ENCODE results near the gene JADE1. TPM values are rescaled to one million over a fixed set of nuclear protein-coding genes. Genes with fewer than 3 reads are reported as not detected.

The JADE1 gene
- total and polyA plus RNA-seq, 8 donors = 21.9 to 92.1 (median 35.3) TPM

- 72 to 73% methylated on average over 2 of the region's 2 CpGs for WGBS, 2 donors
- Histone ChIP-seq H3K4me1 (no peaks in the 10 kb centered on the region), H3K9me3 (no peaks in the 10 kb centered on the region), H3K27ac (no peak overlapping the region), H3K36me3 (peaks cover 0 to 62% (median 39%) of the 10 kb centered on the region in 3 donors), H3K4me3 (no peak overlapping the region), H3K27me3 (no peaks in the 10 kb centered on the region)
- FAIRE-seq (no peak), ATAC-seq (no peak), DNase-seq (no peak)
- TF ChIP-seq, protein P1, sequence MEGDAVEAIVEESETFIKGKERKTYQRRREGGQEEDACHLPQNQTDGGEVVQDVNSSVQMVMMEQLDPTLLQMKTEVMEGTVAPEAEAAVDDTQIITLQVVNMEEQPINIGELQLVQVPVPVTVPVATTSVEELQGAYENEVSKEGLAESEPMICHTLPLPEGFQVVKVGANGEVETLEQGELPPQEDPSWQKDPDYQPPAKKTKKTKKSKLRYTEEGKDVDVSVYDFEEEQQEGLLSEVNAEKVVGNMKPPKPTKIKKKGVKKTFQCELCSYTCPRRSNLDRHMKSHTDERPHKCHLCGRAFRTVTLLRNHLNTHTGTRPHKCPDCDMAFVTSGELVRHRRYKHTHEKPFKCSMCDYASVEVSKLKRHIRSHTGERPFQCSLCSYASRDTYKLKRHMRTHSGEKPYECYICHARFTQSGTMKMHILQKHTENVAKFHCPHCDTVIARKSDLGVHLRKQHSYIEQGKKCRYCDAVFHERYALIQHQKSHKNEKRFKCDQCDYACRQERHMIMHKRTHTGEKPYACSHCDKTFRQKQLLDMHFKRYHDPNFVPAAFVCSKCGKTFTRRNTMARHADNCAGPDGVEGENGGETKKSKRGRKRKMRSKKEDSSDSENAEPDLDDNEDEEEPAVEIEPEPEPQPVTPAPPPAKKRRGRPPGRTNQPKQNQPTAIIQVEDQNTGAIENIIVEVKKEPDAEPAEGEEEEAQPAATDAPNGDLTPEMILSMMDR (IDR thresholded peaks at IDR 0.05) = no peak
- intact Hi-C loops (cut with DNase I) = loop anchor here in 2 of 3 donors (10.0 kb wide), 2 partner anchors 300 to 410 kb away; no protein-coding TSS in a partner anchor
These were observed 55.6 kb downstream of the JADE1 start for GRCh38 chr4:128865132-128865531.

DNA sequence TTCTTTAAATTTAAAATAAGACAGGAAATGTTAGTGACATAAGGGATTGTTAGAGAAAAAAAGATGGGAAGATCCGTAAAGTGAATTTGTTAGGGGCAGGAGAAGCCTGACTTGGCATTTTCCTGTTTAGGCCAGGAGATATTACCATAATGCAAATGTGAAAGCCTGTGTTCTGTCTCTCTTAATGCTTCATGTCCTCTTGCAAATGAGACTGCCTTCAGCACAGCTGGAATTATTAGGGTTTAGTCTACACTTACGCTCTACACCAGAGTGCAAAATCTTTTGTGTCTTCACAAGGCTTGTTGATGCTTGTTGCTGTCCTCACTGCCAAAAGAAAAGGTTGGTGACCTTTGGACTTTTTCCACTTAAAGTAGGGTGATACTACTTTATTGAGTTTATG is 56.8 kb downstream of the JADE1 start:
- TF ChIP-seq, protein P1 (IDR thresholded peaks at IDR 0.05) = no peak
- no peak for FAIRE-seq
- ATAC-seq = no peak
- peaks cover 0 to 63% (median 38%) of the 10 kb centered on the region in 3 donors for H3K36me3 ChIP-seq
- H3K27me3 ChIP-seq = no peaks in the 10 kb centered on the region
- no peak overlapping the region for H3K4me3 ChIP-seq
- H3K27ac ChIP-seq = no peak overlapping the region
- WGBS, 2 donors = 94 to 97% methylated on average over 2 of the region's 2 CpGs
- H3K9me3 ChIP-seq = no peaks in the 10 kb centered on the region
- no peak for DNase-seq
- no peaks in the 10 kb centered on the region for H3K4me1 ChIP-seq
- intact Hi-C loops (cut with DNase I) = loop anchor here in 2 of 3 donors (10.0 kb wide), 2 partner anchors 301 to 411 kb away; no protein-coding TSS in a partner anchor

DNA sequence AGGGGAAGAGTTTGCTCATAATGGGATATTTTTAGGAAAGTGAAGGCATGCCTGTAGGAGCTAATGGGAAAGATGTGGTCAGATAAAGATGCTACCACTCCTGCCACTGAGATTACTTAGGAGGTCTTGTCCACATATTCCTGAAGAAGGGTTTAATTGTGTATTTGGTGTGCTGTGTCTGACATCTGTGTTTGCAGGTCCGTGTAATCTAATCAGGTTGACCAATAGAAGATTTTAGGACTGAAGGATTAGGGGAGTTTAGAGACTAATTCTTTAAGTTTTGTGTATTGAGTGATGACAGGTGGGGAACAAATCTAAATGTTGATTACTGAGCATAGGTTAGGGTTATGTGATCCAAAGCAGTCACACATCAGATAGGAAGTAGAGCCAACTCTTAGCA is 57.2 kb downstream of the JADE1 start:
- Histone ChIP-seq H3K36me3 (peaks cover 0 to 63% (median 37%) of the 10 kb centered on the region in 3 donors), H3K27ac (no peak overlapping the region), H3K4me3 (no peak overlapping the region), H3K4me1 (no peaks in the 10 kb centered on the region), H3K27me3 (no peaks in the 10 kb centered on the region), H3K9me3 (no peaks in the 10 kb centered on the region)
- FAIRE-seq (no peak), ATAC-seq (no peak), DNase-seq (no peak)
- intact Hi-C loops (cut with DNase I) = loop anchor here in 2 of 3 donors (10.0 kb wide), 2 partner anchors 302 to 412 kb away; no protein-coding TSS in a partner anchor
- TF ChIP-seq, protein P1 (IDR thresholded peaks at IDR 0.05) = no peak
- 44 to 47% methylated on average over 1 of the region's 1 CpG for WGBS, 2 donors

- TF ChIP-seq, protein P1 (IDR thresholded peaks at IDR 0.05) = no peak
- H3K27me3 ChIP-seq = no peaks in the 10 kb centered on the region
- no peaks in the 10 kb centered on the region for H3K9me3 ChIP-seq
- H3K4me1 ChIP-seq = no peaks in the 10 kb centered on the region
- no peak for DNase-seq
- peaks cover 0 to 59% (median 29%) of the 10 kb centered on the region in 3 donors for H3K36me3 ChIP-seq
- intact Hi-C loops (cut with DNase I) = loop anchor here in 2 of 3 donors (10.0 kb wide), 2 partner anchors 304 to 414 kb away; no protein-coding TSS in a partner anchor
- FAIRE-seq = no peak
- WGBS, 2 donors = 84 to 91% methylated on average over 3 of the region's 3 CpGs
- ATAC-seq = no peak
- H3K4me3 ChIP-seq = no peak overlapping the region
- H3K27ac ChIP-seq = no peak overlapping the region
These were observed 59.3 kb downstream of the JADE1 start for GRCh38 chr4:128868758-128869157.

DNA sequence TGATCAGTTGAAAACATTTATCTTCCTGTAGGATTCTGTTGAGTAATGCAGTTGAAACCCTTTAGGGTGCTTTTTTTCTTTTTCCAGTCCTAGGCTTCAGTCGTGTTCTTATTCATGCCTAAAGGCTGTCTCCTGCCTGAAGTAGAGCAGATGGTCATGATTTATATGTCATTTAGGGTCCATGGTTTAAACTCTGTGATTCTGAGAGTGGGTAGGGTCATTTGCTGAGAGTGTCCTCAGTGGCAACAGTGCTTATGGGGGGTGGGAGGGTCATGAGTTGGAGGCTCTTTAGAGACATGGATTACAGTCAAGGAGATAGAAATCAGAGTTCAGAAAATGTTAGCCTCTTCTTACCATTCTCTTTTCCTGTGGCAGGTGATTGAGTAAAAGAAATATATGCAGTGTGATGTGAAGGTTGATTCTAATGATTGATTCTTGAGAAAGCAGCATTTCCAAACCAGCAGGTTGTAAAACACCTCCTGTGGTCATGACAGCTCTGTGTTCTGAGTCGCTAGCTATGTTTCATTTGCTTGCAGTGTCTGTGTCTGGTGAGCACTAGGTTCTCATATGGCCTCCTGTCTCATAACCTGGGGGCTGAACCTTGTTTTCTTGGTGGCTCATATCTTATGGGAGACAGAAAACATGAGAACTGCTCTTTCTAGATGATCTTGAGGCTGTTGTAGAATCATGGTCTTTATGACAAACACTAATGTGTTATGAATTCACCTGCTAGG is 60.4 kb downstream of the JADE1 start:
- TF ChIP-seq, protein P1 (IDR thresholded peaks at IDR 0.05) = no peak
- Histone ChIP-seq H3K27ac (no peak overlapping the region), H3K4me3 (no peak overlapping the region), H3K36me3 (peaks cover 0 to 54% (median 33%) of the 10 kb centered on the region in 3 donors), H3K4me1 (no peaks in the 10 kb centered on the region), H3K27me3 (no peaks in the 10 kb centered on the region), H3K9me3 (no peaks in the 10 kb centered on the region)
- no peak for FAIRE-seq
- 84 to 91% methylated on average over 2 of the region's 2 CpGs for WGBS, 2 donors
- no peak for ATAC-seq
- no peak for DNase-seq
- intact Hi-C loops (cut with DNase I) = loop anchor here in 2 of 3 donors (10.0 kb wide), 2 partner anchors 305 to 415 kb away; no protein-coding TSS in a partner anchor

Data from pancreas (tissue), 10 donors.